BLaER1 treated with 17β-estradiol and CSF1 and Interleukin-3, amounts not matched to agents 10 nM and 100 nM (cell line): ENCODE measurements around the gene TANC1.

Source experiments
- H3K27ac ChIP-seq, 11 experiments: shearing (Covaris generic); formaldehyde crosslinking; 2 replicates each; pipeline ENCODE4 v1.8.1; 2022
- H3K27me3 ChIP-seq, 11 experiments: shearing (Covaris generic); formaldehyde crosslinking; 2 replicates each; pipeline ENCODE4 v1.8.1; 2022
- H3K36me3 ChIP-seq, 11 experiments: shearing (Covaris generic); formaldehyde crosslinking; 2 replicates each; pipeline ENCODE4 v1.8.1; 2022
- H3K4me1 ChIP-seq, 10 experiments: shearing (Covaris generic); formaldehyde crosslinking; 2 replicates each; pipeline ENCODE4 v1.8.1; 2022
- H3K4me2 ChIP-seq, 11 experiments: shearing (Covaris generic); formaldehyde crosslinking; 2 replicates each; pipeline ENCODE4 v1.8.1; 2022
- H3K4me3 ChIP-seq, 10 experiments: shearing (Covaris generic); formaldehyde crosslinking; 2 replicates each; pipeline ENCODE4 v1.8.1; 2022
- H3K9ac ChIP-seq, 11 experiments: shearing (Covaris generic); formaldehyde crosslinking; 2 replicates each; pipeline ENCODE4 v1.8.1; 2022
- H3K9me3 ChIP-seq, 11 experiments: shearing (Covaris generic); formaldehyde crosslinking; replicated peaks in 1 of 11; 2 replicates each; pipeline ENCODE4 v1.8.1; 2022
- H4K20me1 ChIP-seq, 11 experiments: shearing (Covaris generic); formaldehyde crosslinking; 2 replicates each; pipeline ENCODE4 v1.8.1; 2022
- Cebpa-rat ChIP-seq, 11 experiments: shearing (Covaris generic); IDR thresholded peaks; 2 replicates each; pipeline ENCODE4 v1.8.1; 2022

Gene TANC1

GRCh38 chr2:159106109-159106508 is 137.7 kb downstream of the TANC1 start:
- Histone ChIP-seq H3K36me3 (no peaks in the 10 kb centered on the region), H3K27ac (no peak overlapping the region), H4K20me1 (no peaks in the 10 kb centered on the region), H3K4me1 (peaks cover 0 to 5% (median 0%) of the 10 kb centered on the region in 10 experiments; a peak in 3 of 20 replicates), H3K27me3 (no peaks in the 10 kb centered on the region), H3K4me2 (no peak overlapping the region), H3K9ac (no peak overlapping the region), H3K9me3 (no peaks in the 10 kb centered on the region), H3K4me3 (no peak overlapping the region)
- TF ChIP-seq Cebpa-rat (IDR thresholded peaks at IDR 0.05) = no peak

GRCh38 chr2:159108181-159108893 is 139.9 kb downstream of the TANC1 start:
- no peaks in the 10 kb centered on the region for H3K9me3 ChIP-seq
- no peak for TF ChIP-seq Cebpa-rat (IDR thresholded peaks at IDR 0.05)
- H3K4me3 ChIP-seq = no peak overlapping the region
- H3K27me3 ChIP-seq = no peaks in the 10 kb centered on the region
- H3K9ac ChIP-seq = no peak overlapping the region
- no peak overlapping the region for H3K4me2 ChIP-seq
- H3K4me1 ChIP-seq = no peaks in the 10 kb centered on the region
- no peak overlapping the region for H3K27ac ChIP-seq
- no peaks in the 10 kb centered on the region for H4K20me1 ChIP-seq
- no peaks in the 10 kb centered on the region for H3K36me3 ChIP-seq

DNA sequence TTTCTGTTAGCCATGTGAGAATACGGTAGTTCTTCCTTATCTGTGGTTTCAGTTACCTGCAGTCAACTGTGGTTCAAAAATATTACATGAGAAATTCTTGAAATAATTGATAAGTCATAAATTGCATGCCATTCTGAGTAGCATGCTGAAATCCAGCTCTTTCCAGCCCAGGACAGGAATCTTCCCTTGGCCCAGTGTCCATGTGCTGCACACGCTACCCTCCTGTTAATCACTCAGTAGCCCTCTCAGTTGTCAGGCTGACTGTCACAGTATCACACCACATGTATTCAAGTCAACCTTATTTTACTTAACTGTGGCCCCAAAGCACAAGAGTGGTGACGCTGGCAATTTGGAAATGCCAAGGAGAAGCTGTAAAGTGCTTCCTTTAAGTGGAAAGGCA is 141.1 kb downstream of the TANC1 start:
- H3K4me3 ChIP-seq = no peak overlapping the region
- H3K9me3 ChIP-seq = no peaks in the 10 kb centered on the region
- H3K4me2 ChIP-seq = no peak overlapping the region
- no peaks in the 10 kb centered on the region for H4K20me1 ChIP-seq
- H3K36me3 ChIP-seq = no peaks in the 10 kb centered on the region
- H3K9ac ChIP-seq = no peak overlapping the region
- H3K27ac ChIP-seq = no peak overlapping the region
- no peak for TF ChIP-seq Cebpa-rat (IDR thresholded peaks at IDR 0.05)
- no peaks in the 10 kb centered on the region for H3K4me1 ChIP-seq
- no peaks in the 10 kb centered on the region for H3K27me3 ChIP-seq

- H3K9me3 ChIP-seq = no peaks in the 10 kb centered on the region
- no peaks in the 10 kb centered on the region for H3K4me1 ChIP-seq
- H3K4me2 ChIP-seq = no peak overlapping the region
- no peaks in the 10 kb centered on the region for H3K27me3 ChIP-seq
- H3K36me3 ChIP-seq = no peaks in the 10 kb centered on the region
- no peak overlapping the region for H3K27ac ChIP-seq
- no peak overlapping the region for H3K9ac ChIP-seq
- no peak overlapping the region for H3K4me3 ChIP-seq
- TF ChIP-seq Cebpa-rat (IDR thresholded peaks at IDR 0.05) = no peak
- no peaks in the 10 kb centered on the region for H4K20me1 ChIP-seq
Observed at GRCh38 chr2:159110784-159111183, 142.3 kb downstream of the TANC1 start.

- Histone ChIP-seq H3K9ac (no peak overlapping the region), H3K4me2 (no peak overlapping the region), H3K4me3 (no peak overlapping the region), H3K36me3 (no peaks in the 10 kb centered on the region), H3K4me1 (no peaks in the 10 kb centered on the region), H3K9me3 (0 out of 22 replicates have a peak, but pooled peaks cover 0 to 3% (median 0%) of the 10 kb centered on the region in 11 experiments), H3K27ac (no peak overlapping the region), H3K27me3 (no peaks in the 10 kb centered on the region), H4K20me1 (no peaks in the 10 kb centered on the region)
- TF ChIP-seq Cebpa-rat (IDR thresholded peaks at IDR 0.05) = no peak
Observed at GRCh38 chr2:159111346-159111927, 143.0 kb downstream of the TANC1 start.

DNA sequence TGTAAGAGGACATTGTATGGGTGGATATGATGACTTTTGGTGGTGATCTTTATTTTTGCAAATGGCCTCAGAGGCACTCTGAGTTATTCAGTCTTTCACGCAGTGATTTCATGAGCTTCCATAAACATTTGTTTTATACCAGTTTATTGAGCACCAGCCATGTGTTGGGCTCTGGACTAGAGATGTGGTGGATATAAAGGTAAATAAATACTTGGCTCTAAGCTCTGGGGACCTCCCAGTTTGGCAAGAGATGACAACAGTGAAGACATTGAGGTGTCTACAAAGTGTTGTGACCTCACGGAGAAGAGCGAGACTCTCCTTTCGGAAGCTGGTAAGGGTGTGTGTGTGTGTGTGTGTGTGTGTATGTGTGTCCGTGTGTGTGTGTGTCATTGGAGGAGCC is 146.4 kb downstream of the TANC1 start:
- H3K27me3 ChIP-seq = no peaks in the 10 kb centered on the region
- H3K4me3 ChIP-seq = no peak overlapping the region
- no peak for TF ChIP-seq Cebpa-rat (IDR thresholded peaks at IDR 0.05)
- no peaks in the 10 kb centered on the region for H4K20me1 ChIP-seq
- H3K9me3 ChIP-seq = 0 out of 22 replicates have a peak, but pooled peaks cover 0 to 11% (median 0%) of the 10 kb centered on the region in 11 experiments
- peaks cover 0 to 12% (median 10%) of the 10 kb centered on the region in 10 experiments; a peak in 12 of 20 replicates for H3K4me1 ChIP-seq
- no peak overlapping the region for H3K9ac ChIP-seq
- H3K36me3 ChIP-seq = no peaks in the 10 kb centered on the region
- no peak overlapping the region for H3K4me2 ChIP-seq
- H3K27ac ChIP-seq = no peak overlapping the region

- Histone ChIP-seq H3K27ac (no peak overlapping the region), H3K4me3 (no peak overlapping the region), H3K9ac (no peak overlapping the region), H3K9me3 (0 out of 22 replicates have a peak, but pooled peaks cover 0 to 11% (median 0%) of the 10 kb centered on the region in 11 experiments), H3K4me2 (no peak overlapping the region), H4K20me1 (no peaks in the 10 kb centered on the region), H3K4me1 (peaks cover 0 to 15% (median 11%) of the 10 kb centered on the region in 10 experiments; a peak in 12 of 20 replicates), H3K27me3 (no peaks in the 10 kb centered on the region), H3K36me3 (no peaks in the 10 kb centered on the region)
- TF ChIP-seq Cebpa-rat (IDR thresholded peaks at IDR 0.05) = no peak
Observed at GRCh38 chr2:159116922-159117321, 148.5 kb downstream of the TANC1 start.

DNA sequence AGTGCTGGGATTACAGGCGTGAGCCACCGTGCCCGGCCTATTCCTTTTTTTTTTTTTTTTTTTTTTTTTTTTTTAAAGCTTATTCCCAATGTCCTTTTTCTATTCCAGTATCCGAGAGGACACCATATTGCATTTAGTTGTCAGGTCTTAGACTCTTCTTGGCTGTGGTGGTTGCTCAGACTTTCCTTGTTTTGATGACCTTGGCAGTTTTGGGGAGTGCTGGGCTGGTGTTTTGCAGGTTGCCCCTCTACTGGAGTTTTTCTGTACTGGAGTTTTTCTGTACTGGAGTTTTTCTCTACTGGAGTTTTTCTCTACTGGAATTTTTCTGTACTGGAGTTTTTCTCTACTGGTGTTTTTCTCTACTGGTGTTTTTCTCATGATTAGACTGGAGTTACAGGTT is 149.2 kb downstream of the TANC1 start:
- H3K27ac ChIP-seq = no peak overlapping the region
- no peak for TF ChIP-seq Cebpa-rat (IDR thresholded peaks at IDR 0.05)
- H3K4me3 ChIP-seq = no peak overlapping the region

DNA sequence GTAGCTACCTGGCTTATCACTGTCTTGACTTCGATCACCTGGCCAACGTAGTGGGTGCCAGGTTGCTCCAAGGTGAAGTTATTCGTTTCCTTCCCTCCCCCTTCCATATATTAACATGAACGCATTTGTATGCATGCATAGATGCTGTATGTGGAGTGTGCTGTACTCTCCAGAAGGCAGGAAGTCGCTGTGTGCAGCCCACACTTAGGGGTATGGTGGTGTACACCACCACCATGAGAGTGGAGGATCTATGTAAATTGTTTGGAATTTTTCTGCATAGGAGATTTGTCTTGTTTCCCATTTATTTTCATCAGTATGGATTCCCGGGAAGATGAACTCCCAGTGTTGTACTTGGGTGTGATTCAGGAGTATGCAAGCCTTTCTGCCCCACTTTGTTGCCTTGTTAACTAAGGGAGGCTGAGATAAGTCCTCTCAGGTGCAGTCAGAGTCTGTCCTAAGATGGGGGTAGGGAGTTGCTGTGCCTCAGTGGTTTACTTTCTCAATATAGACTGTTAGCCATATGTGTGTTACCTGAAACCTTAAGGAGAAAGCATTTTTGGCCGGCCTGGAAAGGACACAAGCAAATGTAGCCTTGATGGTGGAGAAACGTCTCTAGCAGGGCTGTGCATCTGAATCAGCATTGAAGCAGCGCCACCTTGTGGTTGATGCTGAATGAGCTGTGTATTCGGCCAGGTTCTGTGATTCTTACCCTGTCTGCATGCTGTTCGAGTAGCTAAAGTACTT is 149.8 kb downstream of the TANC1 start:
- Histone ChIP-seq H3K36me3 (no peaks in the 10 kb centered on the region), H4K20me1 (no peaks in the 10 kb centered on the region), H3K9ac (no peak overlapping the region; a peak in 1 of 22 replicates), H3K4me3 (no peak overlapping the region), H3K4me2 (no peak overlapping the region; a peak in 1 of 22 replicates), H3K27me3 (no peaks in the 10 kb centered on the region), H3K27ac (no peak overlapping the region), H3K9me3 (peaks cover 0 to 15% (median 0%) of the 10 kb centered on the region in 11 experiments; a peak in 1 of 22 replicates), H3K4me1 (peaks cover 0 to 15% (median 11%) of the 10 kb centered on the region in 10 experiments; a peak in 12 of 20 replicates)
- TF ChIP-seq Cebpa-rat (IDR thresholded peaks at IDR 0.05) = no peak

More for the DNA sequence above, 149.2 kb downstream of the TANC1 start:
- Histone ChIP-seq H3K4me1 (peaks cover 0 to 15% (median 11%) of the 10 kb centered on the region in 10 experiments; a peak in 12 of 20 replicates), H3K9ac (no peak overlapping the region), H3K36me3 (no peaks in the 10 kb centered on the region), H3K9me3 (0 out of 22 replicates have a peak, but pooled peaks cover 0 to 11% (median 0%) of the 10 kb centered on the region in 11 experiments), H4K20me1 (no peaks in the 10 kb centered on the region), H3K4me2 (no peak overlapping the region), H3K27me3 (no peaks in the 10 kb centered on the region)
